ENCODE results near the gene OR8D4. TPM values are rescaled to one million over a fixed set of nuclear protein-coding genes. Genes with fewer than 3 reads are reported as not detected.
"Not testable (repeated sequence)": the region's sequence is repeated elsewhere in the genome, so short reads cannot be mapped to it uniquely, and the experiment has no call there.

OR8D4 gene
- not detected for polyA plus RNA-seq (2013, experiment 1 of 2)
- not detected for polyA plus RNA-seq (2013, experiment 2 of 2)

GRCh38 chr11:123901867-123902266 lies at the start of gene OR8D4:
Gene OR8D4, plus strand, starts transcription at chr11:123902167. Its CDS starts 4,265 bp downstream, at chr11:123906432.
- Histone ChIP-seq H3K27me3 (ENCODE audit: insufficient read depth, low read length) (no peaks in the 10 kb centered on the region), H3K9me3 (ENCODE audit: insufficient read depth, low read depth, low read length) (no peaks in the 10 kb centered on the region), H3K4me1 (ENCODE audit: insufficient read depth, low read length) (peaks cover 7% of the 10 kb centered on the region; the same call in 1 of the 2 replicates), H3K36me3 (ENCODE audit: insufficient read depth, low read length) (no peaks in the 10 kb centered on the region), H3K9ac (ENCODE audit: low read depth, low read length) (no peak within 1 kb of the TSS), H3K4me3 (ENCODE audit: low read length) (no peak within 1 kb of the TSS), H3K27ac (ENCODE audit: low read depth, low read length) (no peak within 1 kb of the TSS)
- WGBS, result 89% methylated on average over 1 of the region's 1 CpG

GRCh38 chr11:123852321-123852720 lies 49.6 kb upstream of the OR8D4 start:
- Histone ChIP-seq H3K9ac (ENCODE audit: low read depth, low read length) (no peak overlapping the region), H3K27ac (ENCODE audit: low read depth, low read length) (no peak overlapping the region), H3K4me3 (ENCODE audit: low read length) (no peak overlapping the region), H3K36me3 (ENCODE audit: insufficient read depth, low read length) (no peaks in the 10 kb centered on the region), H3K4me1 (ENCODE audit: insufficient read depth, low read length) (peaks cover 12% of the 10 kb centered on the region; the same call in 1 of the 2 replicates), H3K27me3 (ENCODE audit: insufficient read depth, low read length) (no peaks in the 10 kb centered on the region), H3K9me3 (ENCODE audit: insufficient read depth, low read depth, low read length) (no peaks in the 10 kb centered on the region; the same call in 1 of the 2 replicates)

GRCh38 chr11:123853038-123853437 lies 48.9 kb upstream of the OR8D4 start:
- no peaks in the 10 kb centered on the region; the same call in 1 of the 2 replicates for H3K9me3 ChIP-seq (ENCODE audit: insufficient read depth, low read depth, low read length)
- H3K4me1 ChIP-seq (ENCODE audit: insufficient read depth, low read length), result peaks cover 12% of the 10 kb centered on the region; the same call in 1 of the 2 replicates
- no peak overlapping the region for H3K9ac ChIP-seq (ENCODE audit: low read depth, low read length)
- no peak overlapping the region for H3K4me3 ChIP-seq (ENCODE audit: low read length)
- H3K36me3 ChIP-seq (ENCODE audit: insufficient read depth, low read length), result no peaks in the 10 kb centered on the region
- 67% methylated on average over 2 of the region's 2 CpGs for WGBS
- H3K27me3 ChIP-seq (ENCODE audit: insufficient read depth, low read length), result no peaks in the 10 kb centered on the region
- H3K27ac ChIP-seq (ENCODE audit: low read depth, low read length), result peak overlapping the region; percentile 45; the same call in 1 of the 2 replicates

GRCh38 chr11:123856444-123856843 lies 45.5 kb upstream of the OR8D4 start:
- Histone ChIP-seq H3K36me3 (ENCODE audit: insufficient read depth, low read length) (no peaks in the 10 kb centered on the region), H3K9ac (ENCODE audit: low read depth, low read length) (no peak overlapping the region), H3K4me3 (ENCODE audit: low read length) (no peak overlapping the region), H3K4me1 (ENCODE audit: insufficient read depth, low read length) (peaks cover 29% of the 10 kb centered on the region), H3K27me3 (ENCODE audit: insufficient read depth, low read length) (no peaks in the 10 kb centered on the region), H3K27ac (ENCODE audit: low read depth, low read length) (no peak overlapping the region), H3K9me3 (ENCODE audit: insufficient read depth, low read depth, low read length) (no peaks in the 10 kb centered on the region; the same call in 1 of the 2 replicates)
- WGBS, result 85% methylated on average over 2 of the region's 2 CpGs

- peaks cover 28% of the 10 kb centered on the region for H3K4me1 ChIP-seq (ENCODE audit: insufficient read depth, low read length)
- H3K4me3 ChIP-seq (ENCODE audit: low read length), result no peak overlapping the region
- no peaks in the 10 kb centered on the region for H3K36me3 ChIP-seq (ENCODE audit: insufficient read depth, low read length)
- no peaks in the 10 kb centered on the region for H3K27me3 ChIP-seq (ENCODE audit: insufficient read depth, low read length)
- no peak overlapping the region for H3K27ac ChIP-seq (ENCODE audit: low read depth, low read length)
- WGBS, result 67% methylated on average over 1 of the region's 2 CpGs
- no peaks in the 10 kb centered on the region; the same call in 1 of the 2 replicates for H3K9me3 ChIP-seq (ENCODE audit: insufficient read depth, low read depth, low read length)
- H3K9ac ChIP-seq (ENCODE audit: low read depth, low read length), result no peak overlapping the region
These were observed 42.2 kb upstream of the OR8D4 start for GRCh38 chr11:123859731-123860130.

GRCh38 chr11:123865293-123865692 lies 36.7 kb upstream of the OR8D4 start:
- WGBS, result 18% methylated on average over 7 of the region's 7 CpGs
- H3K9me3 ChIP-seq (ENCODE audit: insufficient read depth, low read depth, low read length); H3K4me3 ChIP-seq (ENCODE audit: low read length); H3K27ac ChIP-seq (ENCODE audit: low read depth, low read length); H3K9ac ChIP-seq (ENCODE audit: low read depth, low read length); H3K36me3 ChIP-seq (ENCODE audit: insufficient read depth, low read length); H3K27me3 ChIP-seq (ENCODE audit: insufficient read depth, low read length): not testable (repeated sequence)
- peaks cover 18% of the 10 kb centered on the region for H3K4me1 ChIP-seq (ENCODE audit: insufficient read depth, low read length)

GRCh38 chr11:123867795-123868194 lies 34.2 kb upstream of the OR8D4 start:
- Histone ChIP-seq H3K4me1 (ENCODE audit: insufficient read depth, low read length) (peaks cover 13% of the 10 kb centered on the region), H3K9me3 (ENCODE audit: insufficient read depth, low read depth, low read length) (peaks cover 17% of the 10 kb centered on the region)
- H3K9ac ChIP-seq (ENCODE audit: low read depth, low read length); H3K27ac ChIP-seq (ENCODE audit: low read depth, low read length); H3K4me3 ChIP-seq (ENCODE audit: low read length); H3K27me3 ChIP-seq (ENCODE audit: insufficient read depth, low read length); H3K36me3 ChIP-seq (ENCODE audit: insufficient read depth, low read length): not testable (repeated sequence)
- WGBS, result 93% methylated on average over 9 of the region's 9 CpGs

GRCh38 chr11:123880912-123881311 lies 21.1 kb upstream of the OR8D4 start:
- Histone ChIP-seq H3K9me3 (ENCODE audit: insufficient read depth, low read depth, low read length) (no peaks in the 10 kb centered on the region), H3K27ac (ENCODE audit: low read depth, low read length) (no peak overlapping the region), H3K4me1 (ENCODE audit: insufficient read depth, low read length) (no peaks in the 10 kb centered on the region), H3K36me3 (ENCODE audit: insufficient read depth, low read length) (no peaks in the 10 kb centered on the region), H3K4me3 (ENCODE audit: low read length) (no peak overlapping the region), H3K9ac (ENCODE audit: low read depth, low read length) (no peak overlapping the region), H3K27me3 (ENCODE audit: insufficient read depth, low read length) (no peaks in the 10 kb centered on the region)
- WGBS, result 95% methylated on average over 3 of the region's 4 CpGs

- Histone ChIP-seq H3K9me3 (ENCODE audit: insufficient read depth, low read depth, low read length) (no peaks in the 10 kb centered on the region), H3K36me3 (ENCODE audit: insufficient read depth, low read length) (no peaks in the 10 kb centered on the region), H3K27ac (ENCODE audit: low read depth, low read length) (no peak within 1 kb of the TSS), H3K4me1 (ENCODE audit: insufficient read depth, low read length) (no peaks in the 10 kb centered on the region), H3K4me3 (ENCODE audit: low read length) (no peak within 1 kb of the TSS), H3K9ac (ENCODE audit: low read depth, low read length) (no peak within 1 kb of the TSS), H3K27me3 (ENCODE audit: insufficient read depth, low read length) (no peaks in the 10 kb centered on the region)
- 98% methylated on average over 3 of the region's 3 CpGs for WGBS
These were observed 16.4 kb upstream of the OR8D4 start, which contains the start of gene TMEM225 for GRCh38 chr11:123885570-123885969. Gene TMEM225, minus strand, starts transcription at chr11:123885670. Its CDS starts 245 bp downstream, at chr11:123885425.

GRCh38 chr11:123892031-123892430 lies 9.9 kb upstream of the OR8D4 start:
- Histone ChIP-seq H3K27ac (ENCODE audit: low read depth, low read length) (no peak overlapping the region), H3K9ac (ENCODE audit: low read depth, low read length) (no peak overlapping the region), H3K9me3 (ENCODE audit: insufficient read depth, low read depth, low read length) (no peaks in the 10 kb centered on the region), H3K27me3 (ENCODE audit: insufficient read depth, low read length) (no peaks in the 10 kb centered on the region), H3K36me3 (ENCODE audit: insufficient read depth, low read length) (no peaks in the 10 kb centered on the region), H3K4me1 (ENCODE audit: insufficient read depth, low read length) (no peaks in the 10 kb centered on the region; the same call in 1 of the 2 replicates), H3K4me3 (ENCODE audit: low read length) (no peak overlapping the region)

GRCh38 chr11:123899792-123900191 lies 2.2 kb upstream of the OR8D4 start:
- Histone ChIP-seq H3K9ac (ENCODE audit: low read depth, low read length) (no peak overlapping the region), H3K36me3 (ENCODE audit: insufficient read depth, low read length) (no peaks in the 10 kb centered on the region), H3K4me1 (ENCODE audit: insufficient read depth, low read length) (peaks cover 7% of the 10 kb centered on the region; the same call in 1 of the 2 replicates), H3K27me3 (ENCODE audit: insufficient read depth, low read length) (no peaks in the 10 kb centered on the region), H3K4me3 (ENCODE audit: low read length) (no peak overlapping the region), H3K27ac (ENCODE audit: low read depth, low read length) (no peak overlapping the region), H3K9me3 (ENCODE audit: insufficient read depth, low read depth, low read length) (no peaks in the 10 kb centered on the region)
- 89% methylated on average over 2 of the region's 3 CpGs for WGBS

GRCh38 chr11:123903932-123904331 lies 2.0 kb downstream of the OR8D4 start:
- H3K27me3 ChIP-seq (ENCODE audit: insufficient read depth, low read length), result no peaks in the 10 kb centered on the region
- H3K27ac ChIP-seq (ENCODE audit: low read depth, low read length), result no peak overlapping the region
- no peaks in the 10 kb centered on the region for H3K36me3 ChIP-seq (ENCODE audit: insufficient read depth, low read length)
- no peak overlapping the region for H3K4me3 ChIP-seq (ENCODE audit: low read length)
- peaks cover 7% of the 10 kb centered on the region; the same call in 1 of the 2 replicates for H3K4me1 ChIP-seq (ENCODE audit: insufficient read depth, low read length)
- H3K9ac ChIP-seq (ENCODE audit: low read depth, low read length), result no peak overlapping the region
- no peaks in the 10 kb centered on the region for H3K9me3 ChIP-seq (ENCODE audit: insufficient read depth, low read depth, low read length)
- 82% methylated on average over 2 of the region's 2 CpGs for WGBS

Measured in HUES64 (cell line).